HEK293 (cell line): ENCODE measurements around the gene SLC34A3.

ENCODE experiments used
- CTCF ChIP-seq: fragments of 450-650 bp; formaldehyde crosslinking; IDR thresholded peaks from 2 replicates; pipeline ENCODE4 v1.5.1; 2016; ENCODE audit warnings: missing biosample characterization, missing genetic modification characterization
- INSM2 ChIP-seq: fragments of 450-650 bp; formaldehyde crosslinking; IDR thresholded peaks from 2 replicates; pipeline ENCODE4 v1.5.1; 2016; ENCODE audit warnings: missing biosample characterization, missing genetic modification characterization
- YY1 ChIP-seq: fragments of 450-650 bp; formaldehyde crosslinking; IDR thresholded peaks from 2 replicates; pipeline ENCODE4 v1.5.1; 2018; ENCODE audit warnings: missing biosample characterization, missing genetic modification characterization
- ZBTB1 ChIP-seq: fragments of 450-650 bp; formaldehyde crosslinking; IDR thresholded peaks from 2 replicates; pipeline ENCODE4 v1.5.1; 2016; ENCODE audit warnings: missing biosample characterization, missing genetic modification characterization
- ZBTB7A ChIP-seq: fragments of 450-650 bp; formaldehyde crosslinking; IDR thresholded peaks from 2 replicates; pipeline ENCODE4 v1.5.1; 2016; ENCODE audit warnings: low read depth, missing biosample characterization, missing genetic modification characterization
- ZBTB8A ChIP-seq: fragments of 450-650 bp; formaldehyde crosslinking; IDR thresholded peaks from 2 replicates; pipeline ENCODE4 v1.5.1; 2016; ENCODE audit warnings: missing biosample characterization, missing genetic modification characterization
- ZNF157 ChIP-seq: fragments of 450-650 bp; formaldehyde crosslinking; IDR thresholded peaks from 2 replicates; pipeline ENCODE4 v1.5.1; 2016; ENCODE audit warnings: missing biosample characterization, missing genetic modification characterization
- ZNF266 ChIP-seq: fragments of 450-650 bp; formaldehyde crosslinking; IDR thresholded peaks from 2 replicates; pipeline ENCODE4 v1.5.1; 2016; ENCODE audit warnings: missing biosample characterization, missing genetic modification characterization, low read depth
- ZNF274 ChIP-seq, 2 experiments: fragments of 200-500 bp in 1 of 2; fragments of 450-650 bp in 1 of 2; sonication (Bioruptor generic) in 1 of 2; formaldehyde crosslinking in 1 of 2; IDR thresholded peaks; 2 replicates each; pipeline versions ENCODE4 v1.5.1 to v1.6.1; 2014 to 2016; ENCODE audit warnings: borderline replicate concordance in 1 of 2, inconsistent platforms in 1 of 2, low read length in 1 of 2, missing biosample characterization in 1 of 2, missing genetic modification characterization in 1 of 2
- ZNF501 ChIP-seq: fragments of 450-650 bp; formaldehyde crosslinking; IDR thresholded peaks from 2 replicates; pipeline ENCODE4 v1.5.1; 2016; ENCODE audit warnings: missing biosample characterization, missing genetic modification characterization
- ZNF621 ChIP-seq: fragments of 450-650 bp; formaldehyde crosslinking; IDR thresholded peaks from 2 replicates; pipeline ENCODE4 v1.5.1; 2017; ENCODE audit warnings: missing biosample characterization, missing genetic modification characterization

- TF ChIP-seq ZNF274 (IDR thresholded peaks at IDR 0.05; ENCODE audit: low read length) (no peak), ZNF274 (tag by site-specific recombination; IDR thresholded peaks at IDR 0.05; ENCODE audit: borderline replicate concordance) (no peak), CTCF (tag by site-specific recombination) (peak; percentile 100), ZBTB1 (tag by site-specific recombination) (no peak), ZNF266 (no peak), YY1 (tag by site-specific recombination) (peak; percentile 98), ZBTB8A (peak; percentile 91), INSM2 (tag by site-specific recombination) (peak; percentile 92), ZBTB7A (tag by site-specific recombination) (peak; percentile 80; the same call in 1 of the 2 replicates), ZNF501 (peak; percentile 51), ZNF621 (tag by site-specific recombination) (no peak), ZNF157 (no peak)
Observed at GRCh38 chr9:137188490-137189296, 42.0 kb upstream of the SLC34A3 start, which contains the start of the genes ANAPC2 and SSNA1.
